Measurements from ENCODE around the gene PKD1. TPM values are rescaled to one million over a fixed set of nuclear protein-coding genes. Genes with fewer than 3 reads are reported as not detected.
A peak's percentile ranks its signal among the peaks of the same experiment; 100 is the strongest.

Gene PKD1
- total and polyA plus RNA-seq, 8 donors = 29.8 to 127 (median 44.2) TPM

GRCh38 chr16:2149630-2150417, 14.1 kb upstream of the PKD1 start:
- intact Hi-C loops (cut with DNase I) = no loop called here
- H3K27me3 ChIP-seq = no peaks in the 10 kb centered on the region
- WGBS, 2 donors = 32 to 33% methylated on average over 24 of the region's 24 CpGs
- FAIRE-seq (no peak), ATAC-seq (no peak), DNase-seq (peak in 3 of 6 donors; percentile 36 to 85 (median 51))
- no peaks in the 10 kb centered on the region for H3K36me3 ChIP-seq
- H3K4me1 ChIP-seq = peaks cover 23 to 30% (median 25%) of the 10 kb centered on the region in 3 donors
- TF ChIP-seq CTCF (IDR thresholded peaks at IDR 0.05) = no peak
- H3K4me3 ChIP-seq = peak overlapping the region in 3 of 4 donors; percentile 55 to 73 (median 71)
- no peaks in the 10 kb centered on the region for H3K9me3 ChIP-seq
- peak overlapping the region; percentile 78 to 92 (median 80) for H3K27ac ChIP-seq

GRCh38 chr16:2148714-2149629, 13.3 kb upstream of the PKD1 start:
- ATAC-seq (peak in 1 of 4 donors; percentile 0), DNase-seq (peak; percentile 54 to 89 (median 72)), FAIRE-seq (no peak)
- H3K4me1 ChIP-seq = peaks cover 23 to 29% (median 25%) of the 10 kb centered on the region in 3 donors
- no peaks in the 10 kb centered on the region for H3K27me3 ChIP-seq
- H3K4me3 ChIP-seq = peak overlapping the region; percentile 55 to 73 (median 66)
- H3K27ac ChIP-seq = peak overlapping the region; percentile 67 to 92 (median 80)
- intact Hi-C loops (cut with DNase I) = no loop called here
- H3K36me3 ChIP-seq = no peaks in the 10 kb centered on the region
- H3K9me3 ChIP-seq = no peaks in the 10 kb centered on the region
- 2 to 4% methylated on average over 46 to 62 of the region's 62 CpGs for WGBS, 2 donors
- TF ChIP-seq CTCF (IDR thresholded peaks at IDR 0.05) = no peak

- no peak for TF ChIP-seq CTCF (IDR thresholded peaks at IDR 0.05)
- intact Hi-C loops (cut with DNase I) = no loop called here
- peak within 1 kb of the TSS; percentile 78 to 92 (median 86) for H3K27ac ChIP-seq
- FAIRE-seq = no peak
- H3K27me3 ChIP-seq = no peaks in the 10 kb centered on the region
- no peaks in the 10 kb centered on the region for H3K36me3 ChIP-seq
- DNase-seq = peak; percentile 93 to 99 (median 96)
- peak within 1 kb of the TSS; percentile 55 to 73 (median 66) for H3K4me3 ChIP-seq
- WGBS, 2 donors = 1 to 5% methylated on average over 18 to 55 of the region's 55 CpGs
- ATAC-seq = peak; percentile 79 to 87 (median 84)
- peaks cover 23 to 25% (median 25%) of the 10 kb centered on the region in 3 donors for H3K4me1 ChIP-seq
- no peaks in the 10 kb centered on the region for H3K9me3 ChIP-seq
Observed at GRCh38 chr16:2147981-2148671, 12.4 kb upstream of the PKD1 start, which contains the start of gene RAB26. TSS of gene RAB26 (plus strand) at chr16:2148625. CDS start at chr16:2148784, 159 bp downstream.

GRCh38 chr16:2147378-2147777, 11.7 kb upstream of the PKD1 start:
- Histone ChIP-seq H3K27ac (peak overlapping the region; percentile 78 to 92 (median 86)), H3K9me3 (no peaks in the 10 kb centered on the region), H3K36me3 (no peaks in the 10 kb centered on the region), H3K4me3 (peak overlapping the region in 2 of 4 donors; percentile 71 to 73), H3K27me3 (no peaks in the 10 kb centered on the region), H3K4me1 (peaks cover 19 to 21% (median 20%) of the 10 kb centered on the region in 3 donors)
- FAIRE-seq (no peak), ATAC-seq (no peak), DNase-seq (peak in 2 of 6 donors; percentile 26 to 72)
- WGBS, 2 donors = 28 to 37% methylated on average over 6 of the region's 6 CpGs
- TF ChIP-seq CTCF (IDR thresholded peaks at IDR 0.05) = no peak
- intact Hi-C loops (cut with DNase I) = no loop called here
